ELF-1 (cell line): ENCODE measurements around the gene ZNF836.
"Not testable (repeated sequence)": the region's sequence is repeated elsewhere in the genome, so short reads cannot be mapped to it uniquely, and the experiment has no call there.

Experiments
- DNase-seq: peaks from one replicate; pipeline ENCODE4 v3.0.0-alpha.2; 2016; ENCODE audit warnings: low read depth, low spot score

Gene ZNF836

DNA sequence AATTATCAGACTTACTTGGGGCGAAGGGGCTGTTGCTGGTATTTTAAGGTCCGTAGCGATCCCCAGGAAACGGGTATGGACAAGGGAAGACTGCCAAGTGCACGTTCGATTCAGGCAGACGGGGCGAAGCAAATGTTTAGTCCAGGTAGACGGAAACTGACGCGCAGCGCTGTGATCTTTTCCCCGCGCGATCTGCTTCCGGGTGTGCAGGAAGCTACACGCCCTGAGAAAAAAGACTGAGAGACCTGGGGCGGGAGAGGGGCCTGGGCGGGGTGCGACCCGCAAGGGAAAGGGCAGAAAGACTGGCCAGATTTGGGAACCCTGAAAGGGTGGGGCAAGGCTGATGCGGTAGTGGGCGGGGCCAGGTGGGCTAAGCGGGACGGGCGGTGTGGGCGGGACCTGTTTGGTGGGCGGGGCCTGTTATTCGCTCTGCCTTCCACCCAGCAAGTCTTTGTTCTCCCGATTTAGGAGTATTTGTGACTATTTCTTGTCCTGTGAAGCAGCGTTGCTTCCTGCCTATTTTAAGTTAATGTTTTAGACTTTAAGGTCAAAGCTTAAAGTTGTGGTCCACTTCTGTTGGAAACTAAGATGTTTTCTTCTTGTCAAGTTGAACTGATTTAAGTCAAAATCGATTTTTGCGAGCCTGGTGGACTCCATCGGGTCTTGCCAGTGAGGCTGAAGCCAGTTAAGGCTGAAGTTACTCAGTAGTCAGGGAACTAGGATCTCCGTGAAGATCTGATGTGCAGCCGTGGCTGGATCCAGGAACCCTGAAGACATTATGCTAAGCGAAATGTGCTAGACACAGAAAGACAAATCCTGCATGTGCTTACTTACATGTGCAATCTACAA, at the start of gene ZNF836:
ZNF836 (minus strand) TSS at position 301 of the 849 bp plus-strand sequence. CDS start 3,549 bp downstream, outside the sequence.
- DNase-seq = peak; percentile 81

DNA sequence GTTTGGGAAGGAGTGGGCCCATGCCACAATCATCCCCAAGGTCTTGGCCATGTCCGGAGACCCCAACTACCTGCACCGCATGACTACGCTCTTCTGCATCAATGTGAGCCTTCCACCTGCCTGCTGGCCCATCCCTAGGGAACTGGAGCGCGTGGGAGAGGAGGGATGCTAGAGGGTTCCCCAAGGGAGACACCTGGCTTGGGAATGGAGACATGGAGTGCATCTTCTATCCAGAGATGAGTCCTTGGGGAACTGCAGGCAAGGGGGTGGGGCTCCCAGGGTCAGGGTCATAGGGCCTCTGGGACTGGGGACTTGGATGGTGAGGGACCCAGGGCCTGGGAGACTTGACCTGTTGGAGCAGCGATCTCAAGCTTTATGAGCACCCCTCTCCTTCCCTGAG, 49.6 kb upstream of the ZNF836 start:
- DNase-seq = no peak

DNA sequence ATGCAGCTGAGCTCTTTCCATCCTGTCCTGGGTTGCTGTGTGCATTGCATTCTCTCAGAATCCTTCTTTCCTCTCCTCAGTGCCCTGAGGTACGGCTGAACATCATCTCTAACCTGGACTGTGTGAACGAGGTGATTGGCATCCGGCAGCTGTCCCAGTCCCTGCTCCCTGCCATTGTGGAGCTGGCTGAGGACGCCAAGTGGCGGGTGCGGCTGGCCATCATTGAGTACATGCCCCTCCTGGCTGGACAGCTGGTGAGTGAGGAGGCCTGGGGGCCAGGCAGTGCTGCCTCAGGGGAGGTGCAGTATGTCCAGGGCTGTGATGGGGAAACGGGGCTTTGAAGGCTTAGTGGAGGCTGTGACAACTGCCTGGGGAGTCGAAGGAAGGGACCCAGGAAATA, 48.2 kb upstream of the ZNF836 start:
- DNase-seq = no peak

- no peak for DNase-seq
These were observed 46.2 kb upstream of the ZNF836 start for GRCh38 chr19:52217576-52217975.

DNA sequence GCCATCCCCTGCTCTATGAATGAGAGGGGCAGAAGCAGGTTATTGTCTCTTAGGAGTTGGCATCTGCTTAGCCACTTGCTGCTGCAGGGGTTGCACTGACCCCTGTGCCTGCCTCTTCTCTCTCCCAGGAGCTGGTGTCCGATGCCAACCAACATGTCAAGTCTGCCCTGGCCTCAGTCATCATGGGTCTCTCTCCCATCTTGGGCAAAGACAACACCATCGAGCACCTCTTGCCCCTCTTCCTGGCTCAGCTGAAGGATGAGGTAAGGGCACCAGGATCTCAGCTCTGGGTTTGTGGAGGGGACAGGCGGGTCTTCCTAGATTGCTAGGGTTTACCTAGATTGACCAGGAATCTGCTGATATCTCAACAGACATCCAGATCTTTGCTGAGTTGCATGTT, 45.0 kb upstream of the ZNF836 start:
- DNase-seq = no peak

- DNase-seq = no peak
These were observed 42.8 kb upstream of the ZNF836 start for GRCh38 chr19:52214241-52214640.

DNA sequence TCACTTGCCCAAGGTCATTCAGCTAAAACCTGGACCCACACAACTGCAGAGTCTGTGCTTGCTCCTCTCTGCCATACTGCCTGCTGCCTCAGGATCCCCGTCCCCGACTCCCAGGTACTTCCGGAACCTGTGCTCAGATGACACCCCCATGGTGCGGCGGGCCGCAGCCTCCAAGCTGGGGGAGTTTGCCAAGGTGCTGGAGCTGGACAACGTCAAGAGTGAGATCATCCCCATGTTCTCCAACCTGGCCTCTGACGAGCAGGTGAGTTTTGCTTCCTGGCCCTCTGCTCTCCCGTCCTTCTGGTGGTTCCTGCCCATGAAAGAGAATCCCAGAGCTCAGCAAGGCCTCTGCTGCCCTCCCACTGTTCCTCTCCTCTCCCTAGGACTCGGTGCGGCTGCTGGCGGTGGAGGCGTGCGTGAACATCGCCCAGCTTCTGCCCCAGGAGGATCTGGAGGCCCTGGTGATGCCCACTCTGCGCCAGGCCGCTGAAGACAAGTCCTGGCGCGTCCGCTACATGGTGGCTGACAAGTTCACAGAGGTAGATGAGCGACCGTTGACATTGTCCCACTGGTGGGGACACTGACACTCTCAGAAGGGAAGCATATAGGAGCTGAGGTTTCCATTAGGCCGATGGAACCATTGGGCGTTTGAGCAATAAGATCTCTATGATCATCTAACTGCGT, 41.3 kb upstream of the ZNF836 start:
- no peak for DNase-seq

- DNase-seq = no peak
These were observed 40.6 kb upstream of the ZNF836 start for GRCh38 chr19:52211926-52212571.

- no peak for DNase-seq
These were observed 39.8 kb upstream of the ZNF836 start for GRCh38 chr19:52211203-52211602.

- no peak for DNase-seq
These were observed 35.1 kb upstream of the ZNF836 start for GRCh38 chr19:52206481-52206880.

DNA sequence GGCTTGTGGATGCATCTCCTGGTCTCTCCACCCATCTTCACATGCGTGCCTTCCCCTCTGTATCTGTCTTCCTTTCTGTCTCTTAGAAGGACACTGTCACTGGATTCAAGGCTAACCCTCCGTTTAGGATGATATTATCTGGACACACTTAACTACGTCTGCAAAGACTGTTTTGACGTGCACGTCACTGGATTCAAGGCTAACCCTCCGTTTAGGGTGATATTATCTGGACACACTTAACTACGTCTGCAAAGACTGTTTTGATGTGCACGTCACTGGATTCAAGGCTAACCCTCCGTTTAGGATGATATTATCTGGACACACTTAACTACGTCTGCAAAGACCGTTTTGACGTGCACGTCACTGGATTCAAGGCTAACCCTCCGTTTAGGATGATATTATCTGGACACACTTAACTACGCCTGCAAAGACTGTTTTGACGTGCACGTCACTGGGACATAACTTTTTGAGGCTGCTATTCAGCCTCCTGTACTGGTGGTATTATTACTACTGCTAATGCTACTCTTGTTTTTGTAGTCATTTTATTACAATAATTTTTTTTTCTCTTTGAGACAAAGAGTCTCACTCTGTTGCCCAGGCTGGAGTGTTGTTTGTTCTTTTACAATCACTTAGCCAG, 29.5 kb upstream of the ZNF836 start:
- not testable (repeated sequence) for DNase-seq

- DNase-seq = no peak
These were observed 28.6 kb upstream of the ZNF836 start for GRCh38 chr19:52200044-52200443.

GRCh38 chr19:52198678-52199077, 27.3 kb upstream of the ZNF836 start:
- DNase-seq = no peak

DNA sequence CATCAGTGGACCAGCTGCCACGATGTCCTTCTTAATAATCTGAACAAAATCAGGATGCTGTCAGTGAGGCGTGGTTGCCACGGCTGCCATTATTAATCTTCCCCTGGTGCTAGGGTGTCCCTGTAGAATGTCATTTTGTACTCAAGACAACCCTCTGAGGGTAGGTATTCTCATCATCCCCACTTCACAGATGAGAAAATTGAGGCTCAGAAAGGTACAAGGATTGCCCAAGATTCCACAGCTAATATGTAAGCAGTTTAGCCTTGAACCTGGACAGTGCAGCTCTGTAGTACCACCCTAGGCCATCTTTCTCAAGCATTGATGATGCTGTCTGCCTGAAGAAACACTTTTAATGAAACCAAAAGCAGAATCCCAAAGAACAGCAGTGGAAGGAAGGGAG, 26.5 kb upstream of the ZNF836 start:
- DNase-seq = no peak

DNA sequence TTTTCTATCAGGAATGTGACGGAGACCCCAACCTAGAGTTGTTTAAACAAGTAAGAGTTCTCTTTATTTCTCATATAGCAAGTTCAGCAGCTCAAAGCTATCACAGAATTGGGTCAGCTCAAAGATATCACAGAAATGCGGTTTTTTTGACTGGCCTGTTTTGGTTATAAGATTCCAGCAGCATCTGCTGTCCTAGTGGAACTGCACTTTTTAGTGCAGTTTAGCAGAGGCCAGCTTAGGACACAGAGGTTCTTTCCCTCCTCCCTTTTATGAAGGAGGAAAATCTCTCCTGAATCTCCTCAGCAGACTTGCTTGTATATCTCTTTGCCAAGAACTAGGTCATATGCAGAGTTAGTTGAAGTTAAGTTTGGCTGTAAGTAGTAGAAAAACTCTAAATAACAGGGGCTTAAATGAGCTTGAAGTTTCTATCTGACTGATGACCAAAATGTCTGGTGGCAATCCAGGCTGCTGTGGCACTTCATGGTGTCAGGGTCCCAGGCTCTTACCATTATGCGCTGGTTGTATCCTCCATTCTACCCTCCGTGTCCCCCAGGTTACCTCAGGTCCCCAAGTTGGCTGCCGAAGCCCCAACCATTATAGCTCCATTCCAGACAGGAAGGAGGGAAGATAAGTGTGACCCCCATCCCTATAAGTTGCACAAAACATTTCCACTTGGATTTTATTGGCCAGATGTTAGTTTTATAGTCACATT, 25.0 kb upstream of the ZNF836 start:
- no peak for DNase-seq

GRCh38 chr19:52191951-52192350, 20.5 kb upstream of the ZNF836 start:
- DNase-seq = no peak

DNA sequence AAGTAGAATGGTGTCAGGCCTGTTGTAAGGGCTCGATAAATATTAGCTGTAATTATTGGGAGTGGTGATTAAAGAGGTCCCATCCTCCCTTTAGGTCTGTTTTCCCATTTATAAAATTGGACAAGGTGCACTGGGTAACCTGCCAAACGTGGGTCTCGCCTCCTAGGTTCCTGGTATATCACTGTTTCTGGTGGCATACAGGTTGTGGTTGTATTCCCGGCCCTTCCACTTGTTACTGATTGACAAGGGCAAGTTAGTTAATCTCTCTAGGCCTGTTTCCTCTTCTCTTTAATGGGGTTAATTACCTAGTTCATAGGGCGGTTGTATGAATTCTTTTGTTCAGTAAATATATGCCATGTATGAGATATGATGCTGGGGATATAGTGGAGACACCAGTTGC, 20.0 kb upstream of the ZNF836 start:
- no peak for DNase-seq

- DNase-seq = peak; percentile 52
These were observed 19.3 kb upstream of the ZNF836 start for GRCh38 chr19:52190487-52191293.

GRCh38 chr19:52189735-52190486, 18.5 kb upstream of the ZNF836 start, which contains the start of gene PPP2R1A:
PPP2R1A (plus strand) TSS chr19:52190052; CDS start chr19:52190097, 45 bp downstream.
- peak; percentile 100 for DNase-seq
